ENCODE measurements around the gene SLC30A2.

Gene SLC30A2

GRCh38 chr1:26020941-26021646 lies 24.8 kb downstream of the SLC30A2 start:
- DNase-seq, result no peak

- DNase-seq, result no peak
These were observed 25.6 kb downstream of the SLC30A2 start for GRCh38 chr1:26020330-26020768.

GRCh38 chr1:26019641-26020315 lies 26.1 kb downstream of the SLC30A2 start:
- no peak for DNase-seq

- DNase-seq, result no peak
These were observed 28.3 kb downstream of the SLC30A2 start for GRCh38 chr1:26017606-26018005.

GRCh38 chr1:26016953-26017545 lies 28.9 kb downstream of the SLC30A2 start:
- DNase-seq, result no peak

- no peak for DNase-seq
These were observed 29.5 kb downstream of the SLC30A2 start for GRCh38 chr1:26016258-26016952.

GRCh38 chr1:26015358-26015757 lies 30.6 kb downstream of the SLC30A2 start:
- no peak for DNase-seq

GRCh38 chr1:26014179-26014578 lies 31.7 kb downstream of the SLC30A2 start:
- DNase-seq, result no peak

GRCh38 chr1:26012864-26013263 lies 33.1 kb downstream of the SLC30A2 start:
- no peak for DNase-seq

- no peak for DNase-seq
These were observed 35.1 kb downstream of the SLC30A2 start for GRCh38 chr1:26010825-26011224.

- DNase-seq, result no peak
These were observed 36.0 kb downstream of the SLC30A2 start for GRCh38 chr1:26009796-26010447.

- DNase-seq, result no peak
These were observed 39.2 kb downstream of the SLC30A2 start for GRCh38 chr1:26006710-26007109.

- DNase-seq, result no peak
These were observed 40.3 kb downstream of the SLC30A2 start for GRCh38 chr1:26005434-26006105.

GRCh38 chr1:26003756-26004155 lies 42.2 kb downstream of the SLC30A2 start:
- no peak for DNase-seq

GRCh38 chr1:26003262-26003661 lies 42.7 kb downstream of the SLC30A2 start:
- DNase-seq, result no peak

GRCh38 chr1:25999041-25999800 lies 46.7 kb downstream of the SLC30A2 start:
- no peak for DNase-seq

GRCh38 chr1:25997828-25998761 lies 47.8 kb downstream of the SLC30A2 start, which contains the start of gene PAFAH2:
PAFAH2 (minus strand) TSS chr1:25998063; CDS start chr1:25990816, 7,247 bp downstream.
- DNase-seq, result peak; percentile 93

- no peak for DNase-seq
These were observed 48.7 kb downstream of the SLC30A2 start for GRCh38 chr1:25996966-25997827.

Data from NCI-H774 (cell line).